ENCODE measurements around the gene ZNF526.

- TF ChIP-seq CTCF (IDR thresholded peaks at IDR 0.05 in 2 of 3, conservative IDR thresholded peaks at IDR 0.05 in 1 of 3; ENCODE audit: insufficient read depth in 2 of 3, low read depth in 1 of 3, low read length in 3 of 3), result no peak; a peak in 2 of 6 replicates
- peak; percentile 64; the same call in 1 of the 2 replicates for TF ChIP-seq SPI1 (IDR thresholded peaks at IDR 0.05; ENCODE audit: borderline replicate concordance, low read depth, low read length)
- peak; percentile 70 for TF ChIP-seq GABPB1 (CRISPR knock-in tag; IDR thresholded peaks at IDR 0.05)
- TF ChIP-seq ZNF57 (CRISPR knock-in tag; IDR thresholded peaks at IDR 0.05), result no peak
- no peak for TF ChIP-seq TEAD2 (tag; IDR thresholded peaks at IDR 0.05)
- TF ChIP-seq MYC (IDR thresholded peaks at IDR 0.05; ENCODE audit: low read depth, low read length), result peak; percentile 89
- TF ChIP-seq MYC (CRISPR knock-in tag; IDR thresholded peaks at IDR 0.05; ENCODE audit: borderline replicate concordance, low read depth), result 0 out of 2 replicates have a peak, but pooled peaks have one; percentile 38
- TF ChIP-seq ZNF655 (CRISPR knock-in tag; IDR thresholded peaks at IDR 0.05), result no peak
Observed at GRCh38 chr19:42217520-42218437, 2.3 kb upstream of the ZNF526 start, which contains the start of gene DEDD2.

Measured in K562 (cell line).